OCI-LY1 (cell line): Measurements from ENCODE around the gene TIAL1.

Experiments used
- H2AFZ ChIP-seq: fragments of 200-600 bp; sonication (generic), shearing (Covaris generic); 2 replicates; pipeline ENCODE4 v1.6.0; 2014; ENCODE audit warnings: antibody characterized with exemption, mild to moderate bottlenecking, low read length
- H3F3A ChIP-seq: fragments of 200-600 bp; sonication (generic), shearing (Covaris generic); 2 replicates; pipeline ENCODE4 v1.6.0; 2014; ENCODE audit warnings: mild to moderate bottlenecking, antibody characterized with exemption, low read length, moderate library complexity; ENCODE audit not compliant: insufficient read depth
- H3K27ac ChIP-seq: fragments of 200-600 bp; sonication (generic); 2 replicates; pipeline ENCODE4 v1.5.1; 2014; ENCODE audit warnings: low read length, mixed run types, mild to moderate bottlenecking, low read depth; ENCODE audit not compliant: poor library complexity, severe bottlenecking
- H3K27me3 ChIP-seq: fragments of 200-600 bp; sonication (generic); 2 replicates; pipeline ENCODE4 v1.6.0; 2014; ENCODE audit warnings: antibody characterized with exemption, mild to moderate bottlenecking, low read length, moderate library complexity; ENCODE audit not compliant: insufficient read depth
- H3K36me3 ChIP-seq: fragments of 200-600 bp; sonication (generic); 2 replicates; pipeline ENCODE4 v1.6.1; 2014; ENCODE audit warnings: mild to moderate bottlenecking, antibody characterized with exemption, low read length, moderate library complexity, mixed read lengths; ENCODE audit not compliant: insufficient read depth
- H3K4me1 ChIP-seq: fragments of 200-600 bp; sonication (generic); 2 replicates; pipeline ENCODE4 v1.5.1; 2014; ENCODE audit warnings: mild to moderate bottlenecking, low read length, moderate library complexity; ENCODE audit not compliant: insufficient read depth, severe bottlenecking
- H3K4me2 ChIP-seq: fragments of 200-600 bp; sonication (generic), shearing (Covaris generic); 2 replicates; pipeline ENCODE4 v1.6.1; 2014; ENCODE audit warnings: low read length
- H3K4me3 ChIP-seq: fragments of 200-600 bp; sonication (generic); 2 replicates; pipeline ENCODE4 v1.5.1; 2014; ENCODE audit warnings: low read length, low read depth, mild to moderate bottlenecking, mixed read lengths; ENCODE audit not compliant: poor library complexity, severe bottlenecking
- H3K79me2 ChIP-seq: fragments of 200-600 bp; shearing (Covaris generic); 2 replicates; pipeline ENCODE4 v1.6.1; 2016; ENCODE audit warnings: mixed run types, low read length, mixed read lengths; ENCODE audit not compliant: insufficient read depth
- H3K9ac ChIP-seq: fragments of 200-600 bp; sonication (generic), shearing (Covaris generic); 2 replicates; pipeline ENCODE4 v1.6.1; 2014; ENCODE audit warnings: mild to moderate bottlenecking, low read length, mixed read lengths
- H3K9me2 ChIP-seq: fragments of 200-600 bp; sonication (generic), shearing (Covaris generic); 2 replicates; pipeline ENCODE4 v1.6.1; 2014; ENCODE audit warnings: low read depth, mild to moderate bottlenecking, low read length, mixed read lengths
- H3K9me3 ChIP-seq: fragments of 200-600 bp; shearing (Covaris generic); 2 replicates; pipeline ENCODE4 v1.6.1; 2014; ENCODE audit warnings: low read length, mixed read lengths
- H4K20me1 ChIP-seq: fragments of 200-600 bp; sonication (generic), shearing (Covaris generic); 2 replicates; pipeline ENCODE4 v1.6.0; 2016; ENCODE audit warnings: mild to moderate bottlenecking, low read length; ENCODE audit not compliant: insufficient read depth
- CTCF ChIP-seq: fragments of 200-600 bp; sonication (generic), shearing (Covaris generic); IDR thresholded peaks from 2 replicates; pipeline ENCODE4 v1.5.1; 2017; ENCODE audit warnings: mild to moderate bottlenecking, antibody characterized with exemption, low read length, moderate library complexity, mixed read lengths
- EZH2 ChIP-seq: fragments of 200-600 bp; sonication (generic), shearing (Covaris generic); IDR thresholded peaks from 2 replicates; pipeline ENCODE4 v1.8.0; 2017; ENCODE audit warnings: borderline replicate concordance, mixed run types, mild to moderate bottlenecking, antibody characterized with exemption, low read length, moderate library complexity, mixed read lengths

The TIAL1 gene

DNA sequence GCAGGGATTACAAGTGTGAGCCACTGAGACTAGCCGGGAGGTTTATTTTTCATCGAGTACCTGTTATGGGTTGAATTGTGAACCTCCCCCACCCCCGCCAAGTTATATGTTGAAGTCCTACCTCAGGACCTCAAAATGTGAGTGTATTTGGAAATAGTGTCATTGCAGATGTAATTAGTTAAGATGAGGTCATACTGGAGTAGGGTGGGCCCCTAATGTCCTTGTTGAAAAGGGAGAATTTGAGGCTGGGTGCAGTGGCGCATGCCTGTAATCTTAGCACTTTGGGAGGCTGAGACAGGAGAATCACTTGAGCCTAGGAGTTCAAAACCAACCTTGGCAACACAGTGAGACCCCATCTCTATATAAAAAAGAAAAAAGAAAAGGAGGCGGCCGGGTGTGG is 43.6 kb upstream of the TIAL1 start:
- Histone ChIP-seq H3F3A (no peaks in the 10 kb centered on the region), H3K9ac (no peak overlapping the region), H3K9me3 (peaks cover 4% of the 10 kb centered on the region), H3K79me2 (no peaks in the 10 kb centered on the region), H3K4me1 (no peaks in the 10 kb centered on the region), H3K4me2 (no peak overlapping the region), H3K9me2 (no peaks in the 10 kb centered on the region), H4K20me1 (no peaks in the 10 kb centered on the region), H3K4me3 (no peak overlapping the region), H3K27ac (no peak overlapping the region), H2AFZ (no peak overlapping the region), H3K36me3 (no peaks in the 10 kb centered on the region), H3K27me3 (peaks cover 6% of the 10 kb centered on the region; the same call in 1 of the 2 replicates)
- TF ChIP-seq CTCF (no peak), EZH2 (no peak)

- Histone ChIP-seq H3K36me3 (no peaks in the 10 kb centered on the region), H3K4me2 (no peak overlapping the region), H3K9ac (no peak overlapping the region), H3K4me1 (no peaks in the 10 kb centered on the region), H3K27ac (no peak overlapping the region), H4K20me1 (no peaks in the 10 kb centered on the region), H2AFZ (no peak overlapping the region), H3K27me3 (no peaks in the 10 kb centered on the region; the same call in 1 of the 2 replicates), H3K9me3 (no peaks in the 10 kb centered on the region), H3F3A (no peaks in the 10 kb centered on the region), H3K79me2 (no peaks in the 10 kb centered on the region), H3K4me3 (no peak overlapping the region), H3K9me2 (no peaks in the 10 kb centered on the region)
- TF ChIP-seq EZH2 (no peak), CTCF (no peak)
Measured at GRCh38 chr10:119638982-119639381, 42.2 kb upstream of the TIAL1 start.

GRCh38 chr10:119637631-119638030 is 40.9 kb upstream of the TIAL1 start:
- no peak overlapping the region for H3K27ac ChIP-seq
- no peaks in the 10 kb centered on the region for H3K27me3 ChIP-seq
- no peaks in the 10 kb centered on the region for H3K9me3 ChIP-seq
- H3K4me1 ChIP-seq = no peaks in the 10 kb centered on the region
- H3K4me2 ChIP-seq = no peak overlapping the region
- H3K4me3 ChIP-seq = no peak overlapping the region
- no peak for TF ChIP-seq EZH2
- no peak for TF ChIP-seq CTCF
- H4K20me1 ChIP-seq = no peaks in the 10 kb centered on the region
- H3F3A ChIP-seq = no peaks in the 10 kb centered on the region
- no peak overlapping the region for H2AFZ ChIP-seq
- H3K9me2 ChIP-seq = no peaks in the 10 kb centered on the region
- H3K9ac ChIP-seq = no peak overlapping the region
- no peaks in the 10 kb centered on the region for H3K36me3 ChIP-seq
- H3K79me2 ChIP-seq = no peaks in the 10 kb centered on the region

- Histone ChIP-seq H3K9me2 (no peaks in the 10 kb centered on the region), H3K36me3 (no peaks in the 10 kb centered on the region), H3K27me3 (no peaks in the 10 kb centered on the region), H3K9ac (no peak overlapping the region), H3K4me3 (no peak overlapping the region), H3K79me2 (no peaks in the 10 kb centered on the region), H3K4me1 (no peaks in the 10 kb centered on the region), H3K27ac (no peak overlapping the region), H3K9me3 (no peaks in the 10 kb centered on the region), H4K20me1 (no peaks in the 10 kb centered on the region), H3K4me2 (no peak overlapping the region), H3F3A (no peaks in the 10 kb centered on the region), H2AFZ (no peak overlapping the region)
- TF ChIP-seq CTCF = no peak
- TF ChIP-seq EZH2 = no peak
Measured at GRCh38 chr10:119634219-119634544, 37.4 kb upstream of the TIAL1 start.
